ENCODE measurements around the gene NAV3. TPM values are rescaled to one million over a fixed set of nuclear protein-coding genes. Genes with fewer than 3 reads are reported as not detected.

NAV3 gene
- total RNA-seq, 2 donors from 2014 or later = 2.6 to 6.6 TPM

GRCh38 chr12:78040111-78040510 lies 209.4 kb downstream of the NAV3 start:
- H3K27ac ChIP-seq = no peak overlapping the region
- intact Hi-C loops (cut with DNase I) = no loop called here
- H3K4me3 ChIP-seq = no peak overlapping the region
- H3K9me3 ChIP-seq = no peaks in the 10 kb centered on the region
- H3K27me3 ChIP-seq = no peaks in the 10 kb centered on the region
- no peaks in the 10 kb centered on the region for H3K36me3 ChIP-seq (replicated peaks in 1 of 2; ENCODE audit: insufficient read depth in 1 of 2, low read depth in 2 of 2)
- WGBS, 2 donors = 63 to 79% methylated on average over 1 of the region's 1 CpG
- ATAC-seq (no peak), DNase-seq (no peak)
- TF ChIP-seq POLR2A (IDR thresholded peaks at IDR 0.05) (no peak), CTCF (IDR thresholded peaks at IDR 0.05) (no peak)
- no peaks in the 10 kb centered on the region for H3K4me1 ChIP-seq

DNA sequence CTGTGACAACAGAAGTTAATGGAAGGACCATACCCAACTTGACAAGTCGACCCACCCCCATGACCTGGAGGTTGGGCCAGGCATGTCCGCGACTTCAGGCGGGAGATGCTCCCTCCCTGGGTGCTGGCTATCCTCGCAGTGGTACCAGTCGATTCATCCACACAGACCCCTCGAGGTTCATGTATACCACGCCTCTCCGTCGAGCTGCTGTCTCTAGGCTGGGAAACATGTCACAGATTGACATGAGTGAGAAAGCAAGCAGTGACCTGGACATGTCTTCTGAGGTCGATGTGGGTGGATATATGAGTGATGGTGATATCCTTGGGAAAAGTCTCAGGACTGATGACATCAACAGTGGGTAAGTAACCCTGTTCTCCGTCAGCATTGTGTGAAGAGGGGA lies 220.1 kb downstream of the NAV3 start:
- no peaks in the 10 kb centered on the region for H3K4me1 ChIP-seq
- no peaks in the 10 kb centered on the region for H3K36me3 ChIP-seq (replicated peaks in 1 of 2; ENCODE audit: insufficient read depth in 1 of 2, low read depth in 2 of 2)
- TF ChIP-seq POLR2A (IDR thresholded peaks at IDR 0.05) = no peak
- TF ChIP-seq CTCF (IDR thresholded peaks at IDR 0.05) = no peak
- H3K4me3 ChIP-seq = no peak overlapping the region
- DNase-seq = no peak
- H3K27me3 ChIP-seq = no peaks in the 10 kb centered on the region
- intact Hi-C loops (cut with DNase I) = no loop called here
- no peaks in the 10 kb centered on the region for H3K9me3 ChIP-seq
- WGBS, 2 donors = 73 to 77% methylated on average over 12 of the region's 12 CpGs
- H3K27ac ChIP-seq = no peak overlapping the region
- ATAC-seq = no peak

DNA sequence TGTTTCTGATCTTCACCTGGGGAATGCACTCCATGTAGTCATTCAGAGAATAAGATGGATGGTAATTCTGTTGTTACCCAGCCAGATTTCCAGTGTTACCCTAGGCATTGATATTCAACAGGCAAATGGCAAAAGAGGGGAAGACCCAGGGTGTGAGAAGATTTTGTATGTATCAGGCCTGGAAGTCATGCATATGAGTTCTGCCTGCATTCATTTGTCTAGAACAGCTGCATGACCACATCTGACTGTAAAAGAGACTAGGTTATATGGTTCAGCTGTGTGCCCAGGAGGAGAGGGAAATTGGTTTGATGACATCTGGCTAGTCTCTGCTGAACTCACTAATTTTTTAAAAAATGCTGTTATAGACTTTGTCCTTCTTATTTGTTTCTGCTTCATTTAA lies 224.9 kb downstream of the NAV3 start:
- Histone ChIP-seq H3K27me3 (no peaks in the 10 kb centered on the region), H3K4me3 (no peak overlapping the region), H3K9me3 (no peaks in the 10 kb centered on the region), H3K27ac (no peak overlapping the region), H3K4me1 (no peaks in the 10 kb centered on the region), H3K36me3 (replicated peaks in 1 of 2; ENCODE audit: insufficient read depth in 1 of 2, low read depth in 2 of 2) (no peaks in the 10 kb centered on the region)
- no peak for TF ChIP-seq CTCF (IDR thresholded peaks at IDR 0.05)
- TF ChIP-seq POLR2A (IDR thresholded peaks at IDR 0.05) = no peak
- DNase-seq (no peak), ATAC-seq (no peak)
- intact Hi-C loops (cut with DNase I) = no loop called here

DNA sequence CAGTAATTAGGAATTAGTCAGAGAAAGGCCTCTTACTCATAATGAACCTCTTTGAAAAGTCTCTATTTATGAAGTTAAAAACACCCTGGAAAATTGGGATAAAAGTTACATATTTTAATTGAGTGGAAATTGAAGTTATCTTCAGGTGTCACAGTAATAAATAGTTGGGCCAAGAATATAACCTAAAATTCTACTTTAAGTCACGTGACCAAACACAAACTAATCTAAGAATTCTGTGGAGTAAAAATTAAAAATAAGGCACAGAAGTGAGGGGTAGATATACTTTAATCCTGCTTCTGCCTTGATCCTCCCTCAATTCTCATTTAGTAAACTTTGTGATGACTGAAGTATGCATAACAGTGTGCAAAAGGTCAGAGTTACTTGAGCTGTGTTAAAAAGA lies 226.4 kb downstream of the NAV3 start:
- intact Hi-C loops (cut with DNase I) = no loop called here

More for the DNA sequence above, 226.4 kb downstream of the NAV3 start:
- 55 to 62% methylated on average over 1 of the region's 1 CpG for WGBS, 2 donors
- no peaks in the 10 kb centered on the region for H3K36me3 ChIP-seq (replicated peaks in 1 of 2; ENCODE audit: insufficient read depth in 1 of 2, low read depth in 2 of 2)
- no peaks in the 10 kb centered on the region for H3K27me3 ChIP-seq
- ATAC-seq (no peak), DNase-seq (no peak)
- H3K9me3 ChIP-seq = no peaks in the 10 kb centered on the region
- H3K4me3 ChIP-seq = no peak overlapping the region
- H3K27ac ChIP-seq = no peak overlapping the region
- no peak for TF ChIP-seq POLR2A (IDR thresholded peaks at IDR 0.05)
- no peak for TF ChIP-seq CTCF (IDR thresholded peaks at IDR 0.05)
- no peaks in the 10 kb centered on the region for H3K4me1 ChIP-seq

All from body of pancreas (tissue), 4 donors.